ENCODE measurements around the gene TCEA2. TPM values are rescaled to one million over a fixed set of nuclear protein-coding genes. Genes with fewer than 3 reads are reported as not detected.

The TCEA2 gene
- total RNA-seq, 2 donors from 2014 or later = 64.3 to 110 TPM

- TF ChIP-seq CTCF (conservative IDR thresholded peaks at IDR 0.05) = no peak
- Mint-ChIP-seq H3K4me1 (no peaks in the 10 kb centered on the region), H3K27ac (no peak overlapping the region), H3K9me3 (peaks cover 2% of the 10 kb centered on the region), H3K4me3 (no peak overlapping the region), H3K27me3 (ENCODE audit: insufficient read depth) (peaks cover 13% of the 10 kb centered on the region), H3K36me3 (ENCODE audit: low read depth) (peaks cover 7% of the 10 kb centered on the region)
- WGBS, 2 experiments (ENCODE audit: insufficient coverage in 1 of 2, insufficient read length in 1 of 2) = 71 to 80% methylated on average over 4 to 6 of the region's 6 CpGs
- no peak for DNase-seq
- H3K9me3 ChIP-seq (ENCODE audit: control insufficient read depth, low read length) = no peaks in the 10 kb centered on the region
- no peak overlapping the region for H3K4me3 ChIP-seq (ENCODE audit: low read length)
- H3K36me3 ChIP-seq (ENCODE audit: control insufficient read depth, insufficient read depth, low read length) = no peaks in the 10 kb centered on the region
- no peaks in the 10 kb centered on the region for H3K4me1 ChIP-seq (ENCODE audit: control insufficient read depth, insufficient read depth, low read length)
- H3K27me3 ChIP-seq (ENCODE audit: control insufficient read depth, insufficient read depth, low read length, poor library complexity, severe bottlenecking) = peaks cover 16% of the 10 kb centered on the region
- H3K9ac ChIP-seq (ENCODE audit: extremely low read depth, low read length, poor library complexity, severe bottlenecking) = no peak overlapping the region
- H3K27ac ChIP-seq (ENCODE audit: low read depth, low read length) = no peak overlapping the region
Observed at GRCh38 chr20:64096535-64096934, 33.5 kb downstream of the TCEA2 start.

DNA sequence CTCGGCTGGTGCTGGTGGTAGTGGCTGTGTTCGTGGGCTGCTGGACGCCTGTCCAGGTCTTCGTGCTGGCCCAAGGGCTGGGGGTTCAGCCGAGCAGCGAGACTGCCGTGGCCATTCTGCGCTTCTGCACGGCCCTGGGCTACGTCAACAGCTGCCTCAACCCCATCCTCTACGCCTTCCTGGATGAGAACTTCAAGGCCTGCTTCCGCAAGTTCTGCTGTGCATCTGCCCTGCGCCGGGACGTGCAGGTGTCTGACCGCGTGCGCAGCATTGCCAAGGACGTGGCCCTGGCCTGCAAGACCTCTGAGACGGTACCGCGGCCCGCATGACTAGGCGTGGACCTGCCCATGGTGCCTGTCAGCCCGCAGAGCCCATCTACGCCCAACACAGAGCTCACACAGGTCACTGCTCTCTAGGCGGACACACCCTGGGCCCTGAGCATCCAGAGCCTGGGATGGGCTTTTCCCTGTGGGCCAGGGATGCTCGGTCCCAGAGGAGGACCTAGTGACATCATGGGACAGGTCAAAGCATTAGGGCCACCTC lies 35.5 kb downstream of the TCEA2 start:
- peaks cover 30% of the 10 kb centered on the region for H3K27me3 ChIP-seq (ENCODE audit: control insufficient read depth, insufficient read depth, low read length, poor library complexity, severe bottlenecking)
- Mint-ChIP-seq H3K27me3 (ENCODE audit: insufficient read depth) (peaks cover 24% of the 10 kb centered on the region), H3K4me3 (no peak overlapping the region), H3K36me3 (ENCODE audit: low read depth) (peaks cover 7% of the 10 kb centered on the region), H3K9me3 (peaks cover 2% of the 10 kb centered on the region), H3K4me1 (no peaks in the 10 kb centered on the region), H3K27ac (no peak overlapping the region)
- no peak for TF ChIP-seq CTCF (conservative IDR thresholded peaks at IDR 0.05)
- H3K36me3 ChIP-seq (ENCODE audit: control insufficient read depth, insufficient read depth, low read length) = no peaks in the 10 kb centered on the region
- H3K9ac ChIP-seq (ENCODE audit: extremely low read depth, low read length, poor library complexity, severe bottlenecking) = no peak overlapping the region
- no peak for DNase-seq
- no peak overlapping the region for H3K4me3 ChIP-seq (ENCODE audit: low read length)
- H3K9me3 ChIP-seq (ENCODE audit: control insufficient read depth, low read length) = no peaks in the 10 kb centered on the region
- 94 to 95% methylated on average over 19 to 28 of the region's 28 CpGs for WGBS, 2 experiments (ENCODE audit: insufficient coverage in 1 of 2, insufficient read length in 1 of 2)
- H3K27ac ChIP-seq (ENCODE audit: low read depth, low read length) = no peak overlapping the region
- H3K4me1 ChIP-seq (ENCODE audit: control insufficient read depth, insufficient read depth, low read length) = no peaks in the 10 kb centered on the region

GRCh38 chr20:64099086-64099786 lies 36.2 kb downstream of the TCEA2 start:
- no peak overlapping the region for H3K27ac Mint-ChIP-seq
- no peaks in the 10 kb centered on the region for H3K4me1 Mint-ChIP-seq
- peaks cover 7% of the 10 kb centered on the region for H3K36me3 Mint-ChIP-seq (ENCODE audit: low read depth)

More at GRCh38 chr20:64099086-64099786, 36.2 kb downstream of the TCEA2 start:
- Histone ChIP-seq H3K36me3 (ENCODE audit: control insufficient read depth, insufficient read depth, low read length) (no peaks in the 10 kb centered on the region), H3K27ac (ENCODE audit: low read depth, low read length) (no peak overlapping the region), H3K9me3 (ENCODE audit: control insufficient read depth, low read length) (no peaks in the 10 kb centered on the region), H3K4me3 (ENCODE audit: low read length) (no peak overlapping the region), H3K9ac (ENCODE audit: extremely low read depth, low read length, poor library complexity, severe bottlenecking) (no peak overlapping the region), H3K4me1 (ENCODE audit: control insufficient read depth, insufficient read depth, low read length) (no peaks in the 10 kb centered on the region), H3K27me3 (ENCODE audit: control insufficient read depth, insufficient read depth, low read length, poor library complexity, severe bottlenecking) (peaks cover 33% of the 10 kb centered on the region)
- 74 to 91% methylated on average over 10 to 21 of the region's 21 CpGs for WGBS, 2 experiments (ENCODE audit: insufficient coverage in 1 of 2, insufficient read length in 1 of 2)
- Mint-ChIP-seq H3K9me3 (peaks cover 2% of the 10 kb centered on the region), H3K4me3 (no peak overlapping the region), H3K27me3 (ENCODE audit: insufficient read depth) (peaks cover 29% of the 10 kb centered on the region)
- DNase-seq = no peak
- no peak for TF ChIP-seq CTCF (conservative IDR thresholded peaks at IDR 0.05)
